Suppressor macrophage (primary cell): ENCODE data around the gene RAPGEF5.

Source experiments
- DNase-seq, 4 experiments: peaks; one replicate each; pipeline ENCODE4 v3.0.0-alpha.2; 2020 to 2022

RAPGEF5 gene

DNA sequence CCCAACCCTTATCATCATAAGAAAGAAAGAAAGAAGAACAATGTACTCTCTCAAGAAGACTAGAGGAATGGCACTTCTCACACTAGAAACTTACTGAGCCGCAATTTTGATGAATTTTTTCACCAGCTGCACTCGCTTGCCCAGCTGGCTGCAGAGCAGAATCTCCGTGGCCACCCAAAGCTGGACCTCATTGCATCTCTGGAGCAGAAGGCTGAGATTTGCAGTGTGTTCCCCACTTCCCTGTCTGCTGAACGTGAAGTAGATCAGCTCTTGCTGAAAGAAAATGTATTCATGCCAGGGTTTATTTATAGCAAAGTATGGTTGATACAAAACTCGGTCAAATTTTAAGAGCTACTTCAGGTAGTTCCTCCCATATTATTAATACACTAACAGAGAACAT lies 212.0 kb downstream of the RAPGEF5 start:
- DNase-seq = no peak

DNA sequence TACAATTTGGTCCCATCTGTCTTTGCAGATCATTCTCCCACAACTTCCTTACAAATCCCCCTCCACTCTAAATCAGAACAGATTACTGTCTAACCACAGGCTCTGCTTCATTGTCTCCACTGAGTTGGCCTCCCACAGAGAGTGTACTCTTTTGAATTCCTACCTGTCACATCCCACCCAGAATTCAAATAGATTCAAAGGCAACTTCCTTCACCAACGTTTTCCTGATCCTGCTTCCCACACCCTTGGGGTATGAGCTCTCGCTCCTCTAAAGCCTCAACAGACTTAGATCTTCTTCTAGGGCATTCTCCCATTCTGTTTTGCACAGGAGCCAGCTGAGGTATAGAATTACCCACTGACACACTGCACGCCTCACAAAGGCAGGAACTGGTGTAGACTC lies 213.5 kb downstream of the RAPGEF5 start:
- DNase-seq = no peak

- no peak for DNase-seq
Measured at GRCh38 chr7:22142572-22142971, 214.4 kb downstream of the RAPGEF5 start.

DNA sequence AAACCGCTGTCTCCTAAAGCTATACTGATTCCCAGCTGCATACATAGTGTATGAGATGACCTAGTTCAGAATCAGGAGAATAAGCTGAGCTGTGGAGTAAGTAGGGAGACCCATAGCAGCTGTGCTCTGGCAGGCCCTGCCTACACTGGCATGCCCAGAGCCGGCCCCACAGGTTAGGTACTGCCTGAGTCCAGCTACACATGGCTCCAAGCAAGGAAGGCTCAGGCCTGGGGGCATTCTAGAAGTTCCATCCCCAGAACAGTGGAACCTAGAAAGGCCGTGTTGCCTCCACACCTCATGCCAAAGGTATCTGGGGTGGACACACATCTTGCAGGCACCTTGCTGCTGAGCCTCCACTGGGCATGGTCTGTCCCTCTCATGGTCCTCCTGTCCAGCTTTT lies 215.6 kb downstream of the RAPGEF5 start:
- no peak for DNase-seq

GRCh38 chr7:22140578-22140977 lies 216.4 kb downstream of the RAPGEF5 start:
- no peak for DNase-seq

- DNase-seq = no peak
Measured at GRCh38 chr7:22138886-22139285, 218.1 kb downstream of the RAPGEF5 start.

DNA sequence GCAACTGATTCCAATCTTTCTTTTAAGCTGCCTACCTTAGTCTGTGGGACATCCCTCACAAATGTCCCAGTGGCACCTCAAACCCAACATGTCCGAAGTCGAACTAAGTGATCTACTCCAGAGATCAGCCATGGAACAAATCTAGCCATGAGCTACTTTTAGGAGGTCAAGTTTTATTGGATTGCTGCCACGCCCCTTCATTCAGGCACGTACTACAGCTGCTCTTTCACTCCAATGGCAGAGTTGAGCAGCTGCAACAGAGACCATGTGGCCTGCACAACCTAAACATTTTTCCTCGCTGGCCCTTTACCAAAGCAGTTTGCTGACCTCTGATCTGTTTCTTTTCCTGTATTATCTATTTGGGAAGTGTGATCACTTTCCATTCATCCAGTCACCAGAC lies 218.8 kb downstream of the RAPGEF5 start:
- DNase-seq = no peak

- no peak for DNase-seq
Measured at GRCh38 chr7:22137466-22137865, 219.5 kb downstream of the RAPGEF5 start.

GRCh38 chr7:22137026-22137425 lies 219.9 kb downstream of the RAPGEF5 start:
- DNase-seq = no peak

GRCh38 chr7:22129819-22130580 lies 227.0 kb downstream of the RAPGEF5 start:
- no peak for DNase-seq

- DNase-seq = no peak
Measured at GRCh38 chr7:22129166-22129565, 227.8 kb downstream of the RAPGEF5 start.

DNA sequence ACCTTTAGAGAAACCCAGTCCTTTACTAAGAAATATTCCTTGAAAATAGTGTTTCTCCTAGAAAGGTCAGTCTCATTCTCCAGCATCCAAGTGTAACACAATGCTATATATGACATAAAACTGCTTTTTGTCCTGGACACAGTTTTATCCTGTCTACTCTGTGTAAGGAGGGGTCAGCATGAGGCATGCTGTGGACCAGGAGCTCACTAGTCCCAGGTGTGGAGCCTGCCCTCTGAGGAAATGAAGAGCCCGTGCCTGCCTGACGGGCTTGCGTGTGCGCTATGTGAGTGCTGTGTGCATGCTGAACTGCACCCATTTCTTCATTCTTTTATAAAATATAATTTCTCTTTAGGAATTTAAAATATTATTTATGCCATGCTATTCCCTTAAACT lies 228.4 kb downstream of the RAPGEF5 start:
- DNase-seq = no peak

GRCh38 chr7:22127835-22128527 lies 229.0 kb downstream of the RAPGEF5 start:
- DNase-seq = no peak

DNA sequence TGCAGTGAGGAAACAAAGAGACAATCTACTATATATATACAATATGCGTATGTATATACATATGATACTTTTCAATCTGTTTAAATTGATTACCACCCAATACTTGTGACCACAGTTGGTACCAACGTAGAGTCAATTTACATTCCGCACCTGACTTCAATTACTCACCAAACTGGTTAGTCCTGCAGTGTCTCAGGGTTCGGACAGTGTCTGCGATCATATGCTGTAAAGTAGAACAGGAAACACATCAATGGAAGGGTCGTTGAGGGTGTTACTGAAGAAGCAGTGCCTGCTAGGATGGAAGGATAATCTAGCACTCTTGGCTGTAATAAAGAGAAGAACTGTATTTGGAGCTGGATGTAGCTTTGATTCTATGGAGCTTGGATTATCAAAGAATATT lies 231.5 kb downstream of the RAPGEF5 start:
- no peak for DNase-seq

GRCh38 chr7:22124941-22125340 lies 232.0 kb downstream of the RAPGEF5 start:
- DNase-seq = no peak

DNA sequence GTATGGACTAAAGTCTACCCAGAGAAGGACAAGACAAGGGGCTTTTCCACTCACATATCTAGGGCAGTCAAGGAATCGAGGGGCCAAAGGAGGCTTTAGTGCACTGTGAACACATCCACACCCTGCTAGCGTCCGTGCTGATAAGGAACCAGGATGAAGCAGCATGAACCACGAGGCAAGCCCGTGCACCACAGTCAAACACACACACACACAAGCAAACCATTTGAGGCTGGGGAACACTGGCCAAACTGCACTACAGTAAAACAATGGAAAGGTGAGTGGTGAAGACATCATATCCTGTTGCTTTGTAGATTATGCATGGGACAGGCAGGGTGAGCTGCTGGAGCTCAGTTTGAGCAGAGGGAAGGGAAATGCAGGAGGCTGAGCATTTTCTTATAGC lies 233.8 kb downstream of the RAPGEF5 start:
- DNase-seq = no peak

GRCh38 chr7:22121702-22122474 lies 235.1 kb downstream of the RAPGEF5 start:
- DNase-seq = peak; percentile 6 to 32 (median 26)

DNA sequence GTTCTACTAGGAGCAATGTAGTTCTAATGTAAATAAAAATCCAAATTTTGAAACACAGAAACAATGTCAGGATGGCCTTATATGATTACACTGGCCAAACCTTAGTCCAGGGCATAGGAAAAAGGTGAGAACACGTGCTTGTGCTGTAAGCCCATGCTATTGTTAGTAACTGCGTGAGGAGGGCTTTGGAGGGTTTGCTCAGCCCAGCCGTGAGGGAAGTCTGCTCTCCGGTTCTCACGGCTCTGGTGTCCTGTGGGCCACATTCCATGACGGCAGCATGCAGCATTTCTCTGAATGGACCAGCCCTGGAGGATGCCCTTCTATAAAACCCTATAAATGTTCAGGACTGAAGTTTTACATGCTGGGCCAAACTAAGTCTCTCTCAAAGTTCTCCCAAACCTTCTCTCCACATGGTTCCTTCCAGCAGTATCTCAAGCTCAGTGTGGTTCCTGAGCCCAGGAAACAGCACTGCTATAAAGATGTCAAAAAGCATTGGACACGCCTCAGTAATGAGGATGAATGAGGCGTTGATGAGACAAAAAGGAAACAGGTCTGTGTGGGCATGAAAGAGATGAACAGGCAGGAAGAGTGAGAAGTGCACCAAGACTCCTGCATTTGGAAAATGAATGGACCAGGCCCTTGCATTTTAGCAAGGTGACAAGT lies 236.4 kb downstream of the RAPGEF5 start:
- no peak for DNase-seq

DNA sequence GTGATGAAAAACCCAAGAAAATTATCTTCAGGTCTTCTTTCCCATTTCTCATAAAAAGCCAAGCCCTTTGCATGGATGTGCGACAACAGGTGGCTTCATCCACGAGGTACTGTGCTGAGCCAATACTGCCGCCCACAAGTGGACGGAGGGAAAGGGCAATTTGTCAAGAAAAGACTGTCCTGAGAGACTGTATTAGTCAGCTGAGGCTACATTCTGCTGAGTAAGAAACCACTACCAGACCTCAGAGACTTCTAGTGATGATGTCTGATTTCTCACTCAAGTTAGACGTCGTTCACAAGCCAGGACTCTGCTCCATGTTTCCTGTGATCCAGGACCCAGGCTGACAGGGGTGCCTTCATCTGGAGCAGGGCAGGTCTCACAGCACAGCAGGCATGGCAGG lies 239.7 kb downstream of the RAPGEF5 start:
- no peak for DNase-seq

GRCh38 chr7:22116451-22117030 lies 240.4 kb downstream of the RAPGEF5 start:
- no peak for DNase-seq

- DNase-seq = no peak
Measured at GRCh38 chr7:22115689-22116088, 241.3 kb downstream of the RAPGEF5 start.

DNA sequence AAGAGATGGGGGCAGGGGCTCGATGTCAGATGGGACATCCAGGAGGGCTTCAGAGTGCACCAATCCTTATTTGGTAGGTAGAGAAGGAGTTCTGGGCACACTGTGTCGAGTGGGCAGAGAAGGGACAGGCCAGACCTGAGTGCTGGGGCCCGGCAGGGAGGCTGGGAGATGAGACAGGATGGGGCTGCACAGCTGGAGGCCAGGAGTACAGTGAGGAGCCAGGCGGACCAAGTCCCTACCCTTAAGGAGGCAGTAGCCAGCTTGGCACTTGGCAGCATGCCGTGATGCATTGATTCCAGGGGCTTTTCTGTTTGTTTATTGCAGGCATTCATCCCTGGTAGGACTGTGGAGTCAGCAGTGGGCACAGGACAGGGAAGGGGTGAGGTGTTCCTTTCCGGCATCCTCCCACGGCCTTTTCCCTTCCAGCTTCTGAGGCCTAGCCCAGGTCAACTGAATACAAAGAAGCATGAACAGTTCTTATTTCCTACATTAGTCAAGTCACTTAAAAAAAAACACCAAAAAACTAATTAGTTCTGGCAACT lies 242.4 kb downstream of the RAPGEF5 start:
- DNase-seq = no peak
